ENCODE measurements around the gene ARRDC3.
A peak's percentile ranks its signal among the peaks of the same experiment; 100 is the strongest.

ARRDC3 gene, protein sequence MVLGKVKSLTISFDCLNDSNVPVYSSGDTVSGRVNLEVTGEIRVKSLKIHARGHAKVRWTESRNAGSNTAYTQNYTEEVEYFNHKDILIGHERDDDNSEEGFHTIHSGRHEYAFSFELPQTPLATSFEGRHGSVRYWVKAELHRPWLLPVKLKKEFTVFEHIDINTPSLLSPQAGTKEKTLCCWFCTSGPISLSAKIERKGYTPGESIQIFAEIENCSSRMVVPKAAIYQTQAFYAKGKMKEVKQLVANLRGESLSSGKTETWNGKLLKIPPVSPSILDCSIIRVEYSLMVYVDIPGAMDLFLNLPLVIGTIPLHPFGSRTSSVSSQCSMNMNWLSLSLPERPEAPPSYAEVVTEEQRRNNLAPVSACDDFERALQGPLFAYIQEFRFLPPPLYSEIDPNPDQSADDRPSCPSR

DNA sequence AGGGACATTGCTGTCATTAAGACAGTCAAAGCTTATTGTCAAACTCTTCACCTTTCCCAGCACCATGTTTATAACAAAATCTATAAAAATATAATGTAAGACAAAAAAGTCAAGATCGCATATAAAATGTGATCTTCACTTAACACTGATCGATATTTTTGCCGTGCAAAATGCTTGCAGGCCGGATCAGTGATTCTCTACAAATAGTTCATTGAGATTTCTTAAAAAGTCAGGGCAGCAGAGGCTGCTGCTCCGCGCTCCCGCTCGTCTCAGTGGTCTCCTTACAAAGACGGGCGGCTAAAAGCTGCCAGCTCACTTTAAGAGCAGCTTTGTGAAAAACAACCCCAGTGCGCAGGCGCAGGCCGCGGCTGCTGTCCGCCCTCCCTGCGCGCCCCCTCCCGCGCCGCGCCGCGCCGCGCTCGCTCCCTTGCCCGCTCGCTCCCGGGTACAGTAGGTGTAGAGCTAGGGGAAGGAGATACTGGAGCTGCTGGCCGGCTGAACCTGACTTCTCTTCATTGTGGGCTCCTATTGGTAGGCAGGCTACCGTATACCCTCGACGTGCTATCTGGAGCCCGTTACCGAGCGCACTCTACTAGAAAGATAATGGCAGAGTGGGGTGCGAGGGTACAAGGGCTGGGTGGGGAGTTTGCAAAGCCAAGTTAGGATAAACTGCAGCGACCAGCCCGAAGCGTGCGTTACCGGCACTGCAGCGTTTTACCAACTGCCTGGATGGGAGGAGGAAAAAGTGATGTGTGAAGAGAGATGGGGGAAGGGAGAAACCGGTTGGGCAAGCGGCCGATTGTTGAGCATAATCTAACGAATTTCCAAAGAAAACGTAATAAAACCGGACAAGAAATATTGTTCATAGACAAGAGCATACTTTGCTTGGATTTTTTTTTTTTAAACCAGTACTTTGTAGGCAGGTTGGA lies at the start of gene ARRDC3:
ARRDC3 (minus strand) TSS at position 291 of the 929 bp plus-strand sequence; CDS start at position 66, 225 bp downstream.
- in situ Hi-C loops (cut with MboI; ENCODE audit: low pct_unique_long_range_greater_than_20kb, low sequenced_read_pairs, unreplicated experiment), result loop anchor here (5.0 to 10.0 kb wide), 2 partner anchors 161 to 278 kb away; no protein-coding TSS in a partner anchor
- peak; percentile 86 for DNase-seq (ENCODE audit: low spot score)
- TF ChIP-seq, protein P1, sequence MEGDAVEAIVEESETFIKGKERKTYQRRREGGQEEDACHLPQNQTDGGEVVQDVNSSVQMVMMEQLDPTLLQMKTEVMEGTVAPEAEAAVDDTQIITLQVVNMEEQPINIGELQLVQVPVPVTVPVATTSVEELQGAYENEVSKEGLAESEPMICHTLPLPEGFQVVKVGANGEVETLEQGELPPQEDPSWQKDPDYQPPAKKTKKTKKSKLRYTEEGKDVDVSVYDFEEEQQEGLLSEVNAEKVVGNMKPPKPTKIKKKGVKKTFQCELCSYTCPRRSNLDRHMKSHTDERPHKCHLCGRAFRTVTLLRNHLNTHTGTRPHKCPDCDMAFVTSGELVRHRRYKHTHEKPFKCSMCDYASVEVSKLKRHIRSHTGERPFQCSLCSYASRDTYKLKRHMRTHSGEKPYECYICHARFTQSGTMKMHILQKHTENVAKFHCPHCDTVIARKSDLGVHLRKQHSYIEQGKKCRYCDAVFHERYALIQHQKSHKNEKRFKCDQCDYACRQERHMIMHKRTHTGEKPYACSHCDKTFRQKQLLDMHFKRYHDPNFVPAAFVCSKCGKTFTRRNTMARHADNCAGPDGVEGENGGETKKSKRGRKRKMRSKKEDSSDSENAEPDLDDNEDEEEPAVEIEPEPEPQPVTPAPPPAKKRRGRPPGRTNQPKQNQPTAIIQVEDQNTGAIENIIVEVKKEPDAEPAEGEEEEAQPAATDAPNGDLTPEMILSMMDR (IDR thresholded peaks at IDR 0.05; ENCODE audit: extremely low read depth, insufficient read depth, missing control alignments), result no peak

DNA sequence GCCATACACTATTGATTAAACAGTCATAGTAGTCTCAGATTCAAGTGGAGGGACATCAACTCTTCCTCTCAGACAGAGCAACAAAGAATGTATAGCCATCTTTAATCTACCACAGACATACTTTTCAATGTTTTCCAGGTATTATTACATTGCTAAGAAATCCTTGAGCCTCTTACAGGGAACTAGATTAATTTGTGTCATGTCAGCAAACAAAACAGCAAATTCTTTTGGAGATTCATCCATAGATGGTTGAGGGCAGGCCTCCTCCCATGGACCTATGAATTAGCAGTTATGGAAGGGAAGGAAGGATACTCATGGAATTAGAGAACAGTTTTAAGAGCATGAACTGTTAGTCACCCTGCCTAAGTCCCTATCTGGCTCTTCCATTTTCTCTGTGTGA lies 47.8 kb upstream of the ARRDC3 start:
- in situ Hi-C loops (cut with MboI; ENCODE audit: low pct_unique_long_range_greater_than_20kb, low sequenced_read_pairs, unreplicated experiment), result no loop called here
- DNase-seq (ENCODE audit: low spot score), result no peak
- TF ChIP-seq, protein P1 (IDR thresholded peaks at IDR 0.05; ENCODE audit: extremely low read depth, insufficient read depth, missing control alignments), result no peak

DNA sequence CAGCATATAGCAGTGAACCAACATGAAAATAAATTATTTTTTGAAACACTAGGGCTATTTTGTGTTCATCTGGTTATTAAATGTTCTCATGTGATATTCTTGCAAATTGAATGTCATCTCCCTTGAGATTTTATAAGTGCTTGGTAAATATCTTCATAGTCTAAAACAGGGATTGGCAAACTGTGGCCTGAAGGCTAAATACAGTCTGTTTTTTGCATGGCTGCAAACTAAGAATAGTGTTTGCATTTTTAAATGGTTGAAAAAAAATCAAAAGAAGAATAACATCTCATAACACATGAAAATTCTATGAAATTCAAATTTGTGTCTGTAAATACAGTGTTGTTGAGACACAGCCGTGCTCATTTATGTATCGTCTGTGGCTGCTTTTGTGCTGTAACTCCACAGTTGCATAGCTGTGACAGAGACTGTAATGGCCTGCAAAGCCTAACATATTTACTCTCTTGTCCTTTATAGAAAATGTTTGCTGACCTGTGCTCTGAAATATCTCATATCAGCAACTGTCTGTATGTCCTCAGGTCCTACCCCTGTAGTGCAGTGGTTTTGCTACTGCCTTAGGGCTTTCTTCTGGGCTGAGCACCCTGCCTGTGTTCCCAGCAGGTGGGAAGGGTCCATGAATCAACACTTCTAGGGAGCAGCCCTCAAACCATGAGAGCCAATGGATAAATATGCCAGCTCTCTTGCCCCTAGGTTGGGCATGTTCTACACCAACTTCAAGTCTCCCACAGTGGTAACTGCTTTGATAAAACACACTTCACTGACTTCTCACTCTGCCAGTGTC lies 41.7 kb upstream of the ARRDC3 start:
- DNase-seq (ENCODE audit: low spot score), result no peak
- TF ChIP-seq, protein P1 (IDR thresholded peaks at IDR 0.05; ENCODE audit: extremely low read depth, insufficient read depth, missing control alignments), result no peak
- in situ Hi-C loops (cut with MboI; ENCODE audit: low pct_unique_long_range_greater_than_20kb, low sequenced_read_pairs, unreplicated experiment), result no loop called here

DNA sequence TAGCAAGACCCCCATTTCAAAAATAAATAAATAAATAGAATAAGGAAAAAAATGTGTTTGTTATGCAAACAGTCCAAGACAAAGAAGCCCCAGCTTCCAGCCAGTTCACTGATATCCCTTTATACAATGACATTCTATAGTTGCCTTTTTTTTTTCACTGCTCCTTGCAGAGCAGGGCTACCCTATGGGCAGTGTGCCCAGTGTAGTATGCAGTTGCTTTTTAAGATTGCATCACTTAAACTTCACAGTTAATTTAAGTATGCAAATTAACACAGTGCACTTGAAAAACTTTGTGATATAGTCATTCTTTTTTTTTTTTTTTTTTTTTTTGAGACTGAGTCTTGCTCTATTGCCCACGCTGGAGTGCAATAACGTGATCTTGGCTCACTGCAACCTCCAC lies 40.8 kb upstream of the ARRDC3 start:
- in situ Hi-C loops (cut with MboI; ENCODE audit: low pct_unique_long_range_greater_than_20kb, low sequenced_read_pairs, unreplicated experiment), result no loop called here
- TF ChIP-seq, protein P1 (IDR thresholded peaks at IDR 0.05; ENCODE audit: extremely low read depth, insufficient read depth, missing control alignments), result no peak
- DNase-seq (ENCODE audit: low spot score), result no peak

DNA sequence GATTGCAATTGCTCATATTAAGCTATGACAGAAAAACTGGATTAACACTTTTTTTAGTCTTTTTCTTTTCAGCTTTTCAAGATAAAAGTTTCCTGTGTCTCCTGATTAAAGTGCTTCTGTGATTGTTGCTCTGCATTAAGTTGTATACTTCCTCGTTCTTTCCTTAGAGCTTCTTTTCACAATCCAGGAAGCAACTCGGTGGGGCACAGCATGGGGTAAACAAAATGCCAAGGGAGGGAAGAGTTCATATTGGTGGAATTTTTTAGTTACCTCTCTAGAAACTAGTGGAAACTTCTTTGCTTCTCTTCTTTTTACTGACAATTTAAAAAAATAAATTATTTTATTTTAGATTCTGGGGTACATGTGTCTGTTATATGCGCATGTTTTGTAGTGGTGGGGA lies 37.8 kb upstream of the ARRDC3 start:
- no peak for DNase-seq (ENCODE audit: low spot score)
- in situ Hi-C loops (cut with MboI; ENCODE audit: low pct_unique_long_range_greater_than_20kb, low sequenced_read_pairs, unreplicated experiment), result no loop called here
- TF ChIP-seq, protein P1 (IDR thresholded peaks at IDR 0.05; ENCODE audit: extremely low read depth, insufficient read depth, missing control alignments), result no peak

Data from GM13977 (cell line).